ENCODE measurements around the gene GRIK4.
"Not testable (repeated sequence)": the region's sequence is repeated elsewhere in the genome, so short reads cannot be mapped to it uniquely, and the experiment has no call there.

Gene GRIK4

DNA sequence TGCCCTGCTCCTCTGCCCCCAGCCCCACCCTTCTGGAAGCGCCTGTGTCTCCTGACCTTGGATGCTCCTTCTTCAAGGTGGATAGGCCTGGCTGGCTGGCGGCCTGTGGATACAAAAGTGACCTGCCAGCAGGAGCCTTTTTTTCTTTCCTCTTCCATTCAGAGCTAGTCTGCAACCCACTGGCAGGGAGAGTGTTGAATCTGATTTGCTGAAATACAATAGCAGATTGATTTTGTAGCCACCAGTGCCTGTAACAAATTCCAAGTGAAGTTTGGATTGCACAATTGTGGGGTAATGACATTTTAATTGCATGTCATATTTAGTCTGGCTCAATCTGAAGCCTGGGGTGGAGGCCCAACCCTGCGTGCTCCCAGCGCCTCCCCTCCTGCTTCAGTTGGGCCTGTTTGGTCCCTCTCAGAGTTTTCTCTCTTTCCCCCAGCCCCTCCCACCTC is 97.2 kb downstream of the GRIK4 start:
- no peak for DNase-seq (ENCODE audit: low read depth)

DNA sequence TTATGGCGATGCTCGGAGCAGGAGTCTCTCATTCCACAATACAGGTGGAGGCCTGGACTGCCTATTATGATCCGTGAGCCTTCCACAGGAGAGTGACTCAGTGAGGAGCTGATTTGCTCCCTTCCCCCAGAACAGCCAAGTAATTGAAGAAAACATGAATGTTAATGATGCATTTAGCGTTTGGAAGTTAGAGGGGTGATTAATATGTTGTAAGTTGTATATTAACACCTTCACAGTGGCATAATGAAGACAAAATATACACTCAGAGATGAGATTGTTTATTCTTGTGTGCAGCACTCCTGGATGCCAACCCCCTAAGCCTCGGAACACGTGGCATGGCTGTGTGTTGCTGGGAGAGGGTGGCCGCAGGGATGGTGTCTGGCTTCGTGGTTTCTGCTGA is 98.6 kb downstream of the GRIK4 start:
- no peak for DNase-seq (ENCODE audit: low read depth)

DNA sequence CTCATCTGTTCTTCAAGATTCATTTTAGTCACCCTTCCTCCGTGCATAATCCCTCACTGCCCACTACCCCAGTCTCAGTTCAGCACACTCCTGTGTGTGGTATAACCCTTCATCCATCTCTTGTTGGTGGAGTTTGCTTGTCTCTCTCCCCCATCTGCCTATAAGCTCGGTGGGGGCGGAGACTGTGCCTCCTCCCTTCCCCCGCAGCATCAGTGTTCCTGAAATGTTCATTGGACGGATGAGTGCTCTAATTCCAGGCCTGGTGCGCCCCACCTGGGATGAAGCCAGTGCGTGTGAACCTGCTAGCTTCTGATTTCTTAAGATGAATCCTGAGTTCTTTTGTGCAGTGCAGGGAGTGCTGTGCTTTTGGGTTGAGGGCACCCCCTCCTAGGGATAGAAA is 100.0 kb downstream of the GRIK4 start:
- DNase-seq (ENCODE audit: low read depth) = no peak

DNA sequence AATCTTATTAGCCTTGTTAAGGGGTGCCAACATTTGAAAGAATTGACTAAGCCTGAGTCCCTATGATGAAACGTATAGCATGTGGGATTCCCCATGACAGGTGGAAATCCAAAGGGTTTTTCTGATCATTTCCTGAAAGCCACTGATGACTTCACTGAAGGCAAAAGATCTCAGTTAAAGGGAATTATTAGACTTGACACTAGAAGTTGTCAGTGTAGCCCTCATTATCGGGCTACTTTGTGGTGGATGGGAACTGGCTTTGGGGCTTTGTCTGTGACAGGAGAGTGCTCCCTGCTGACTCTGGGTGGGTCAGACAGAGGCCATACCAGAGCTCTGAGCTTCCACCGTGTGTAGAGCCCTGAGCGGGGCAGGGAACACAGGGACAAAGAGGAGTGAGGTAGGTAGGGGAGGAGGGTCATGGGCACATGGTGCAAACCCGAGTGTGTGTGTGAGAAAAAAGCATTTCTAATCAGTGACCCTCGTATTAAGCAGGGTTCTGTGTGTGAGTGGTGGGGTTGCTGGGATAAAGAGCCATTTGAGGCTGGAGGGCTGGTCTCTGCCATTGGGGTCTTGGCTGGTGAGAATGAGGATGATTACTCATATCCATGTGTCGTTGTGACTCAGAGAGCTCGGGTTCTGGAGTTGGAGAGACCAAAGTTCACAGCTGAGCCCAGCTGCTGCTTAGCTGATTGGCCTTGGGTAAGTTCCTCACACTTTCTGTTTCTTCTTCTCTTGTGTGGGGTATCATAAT is 101.1 kb downstream of the GRIK4 start:
- no peak for DNase-seq (ENCODE audit: low read depth)

DNA sequence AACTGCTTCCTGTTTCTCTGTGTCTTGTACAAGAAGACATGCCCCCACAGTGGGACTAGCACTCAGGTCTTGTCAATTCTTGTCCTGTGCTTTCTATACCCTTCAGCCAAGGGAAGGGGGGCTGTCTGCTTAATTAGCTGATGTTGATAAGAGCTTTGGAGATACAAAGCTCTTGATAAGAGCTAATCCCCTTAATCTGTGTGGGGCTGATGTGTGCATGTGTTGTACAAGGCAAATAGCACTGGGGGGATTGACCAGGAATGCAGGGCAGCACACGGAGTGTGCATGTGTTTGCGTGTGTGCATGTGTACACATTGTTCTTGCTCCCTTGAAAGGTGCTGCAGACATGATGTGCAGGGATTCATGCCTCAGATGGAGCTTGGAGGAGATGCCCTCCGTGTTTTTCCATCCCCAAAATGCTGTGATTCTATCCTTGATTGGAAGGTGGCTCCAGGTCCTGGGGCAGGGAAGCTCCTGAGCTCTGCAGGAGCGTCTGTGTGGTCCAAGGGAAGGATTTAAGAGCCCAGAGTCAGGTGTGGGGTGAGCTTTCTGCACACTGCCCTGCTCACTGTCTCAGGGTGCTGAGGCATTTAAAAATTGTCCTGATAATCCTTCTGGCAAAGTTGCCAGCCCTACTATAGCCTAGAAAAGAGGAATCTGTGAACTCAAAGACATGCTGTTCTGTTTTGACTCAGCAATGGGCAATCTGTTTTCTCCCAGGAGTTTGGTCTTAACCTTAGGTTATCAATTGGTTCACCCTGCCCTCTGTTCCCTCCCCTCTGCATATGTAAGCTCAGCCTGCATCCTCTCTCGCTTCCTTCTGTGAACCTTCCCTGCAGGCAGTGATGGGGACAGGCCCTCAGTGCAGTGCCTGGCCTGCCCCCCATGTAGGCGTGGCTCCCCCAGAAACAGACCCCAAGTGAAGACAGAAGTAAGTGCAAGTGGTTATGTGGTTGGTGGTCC is 102.0 kb downstream of the GRIK4 start:
- DNase-seq (ENCODE audit: low read depth) = no peak

DNA sequence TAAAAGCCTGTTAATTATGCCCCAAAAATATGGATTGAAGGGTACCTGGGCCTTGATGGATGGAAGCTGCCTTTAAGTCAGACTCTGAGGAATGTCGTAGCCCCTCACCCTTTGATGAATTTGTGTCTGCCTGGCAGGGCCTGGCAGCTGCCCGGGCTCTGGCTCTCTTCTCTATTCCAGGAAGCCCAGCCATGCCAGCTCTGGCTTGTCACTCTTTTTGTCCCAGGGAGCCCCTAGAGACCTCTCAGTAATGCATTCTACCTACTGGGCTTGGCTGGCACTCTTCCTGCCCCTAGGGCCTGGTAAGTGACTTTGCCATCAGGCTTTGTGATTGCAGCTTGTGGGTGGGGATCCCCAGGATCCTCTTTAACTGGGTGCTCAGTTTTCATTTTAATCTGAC is 103.8 kb downstream of the GRIK4 start:
- no peak for DNase-seq (ENCODE audit: low read depth)

DNA sequence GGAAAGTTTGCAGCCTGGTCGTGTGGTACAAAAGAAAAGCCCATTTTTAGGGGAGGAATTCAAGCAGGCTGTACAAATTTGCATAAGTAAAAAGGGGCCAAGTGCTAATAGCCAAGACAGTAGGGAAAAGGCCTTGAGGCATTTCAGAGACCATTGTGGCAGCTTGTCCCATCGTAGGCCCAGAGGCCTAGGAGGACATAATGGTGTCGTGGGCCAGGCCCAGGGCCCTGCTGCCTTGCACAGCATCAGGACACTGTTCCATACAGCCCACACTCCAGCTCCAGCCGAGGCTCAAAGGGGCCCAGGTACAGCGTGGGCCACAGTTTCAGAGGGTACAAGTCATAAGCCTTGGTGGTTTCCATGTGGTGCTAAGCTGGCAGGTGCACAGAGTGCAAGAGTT is 106.9 kb downstream of the GRIK4 start:
- no peak for DNase-seq (ENCODE audit: low read depth)

DNA sequence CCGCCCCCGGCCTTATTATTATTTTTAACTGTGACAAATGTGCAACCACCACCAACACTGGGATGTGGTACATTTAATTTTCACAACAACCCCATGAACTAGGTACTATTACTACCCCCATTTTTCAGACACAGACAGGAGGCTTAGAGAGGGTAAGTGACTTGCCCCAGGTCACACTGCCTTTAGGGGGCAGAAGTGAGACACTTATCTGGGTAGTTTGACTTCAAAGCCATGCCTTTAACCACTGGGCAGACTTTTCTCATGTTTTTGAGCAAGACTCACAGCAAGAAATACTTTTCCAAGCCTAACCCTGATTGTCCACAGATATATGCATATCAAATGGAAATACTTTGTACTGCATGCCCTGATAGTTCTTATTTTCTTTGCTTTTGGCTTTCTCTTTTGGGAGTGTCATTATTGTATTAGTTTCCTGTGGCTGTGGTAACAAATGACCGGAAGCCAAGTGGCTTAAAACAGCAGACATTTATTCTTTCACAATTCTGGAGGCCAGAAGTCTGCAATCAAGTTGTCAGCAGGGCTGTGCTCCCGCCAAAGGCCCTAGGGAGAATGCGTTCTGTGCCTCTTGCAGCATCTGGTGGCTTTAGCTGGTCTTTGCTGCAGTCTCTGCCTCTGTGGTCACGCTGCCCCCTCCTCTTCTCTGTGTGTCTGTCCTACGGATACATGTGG is 110.8 kb downstream of the GRIK4 start:
- peak; percentile 54 for DNase-seq (ENCODE audit: low read depth)

DNA sequence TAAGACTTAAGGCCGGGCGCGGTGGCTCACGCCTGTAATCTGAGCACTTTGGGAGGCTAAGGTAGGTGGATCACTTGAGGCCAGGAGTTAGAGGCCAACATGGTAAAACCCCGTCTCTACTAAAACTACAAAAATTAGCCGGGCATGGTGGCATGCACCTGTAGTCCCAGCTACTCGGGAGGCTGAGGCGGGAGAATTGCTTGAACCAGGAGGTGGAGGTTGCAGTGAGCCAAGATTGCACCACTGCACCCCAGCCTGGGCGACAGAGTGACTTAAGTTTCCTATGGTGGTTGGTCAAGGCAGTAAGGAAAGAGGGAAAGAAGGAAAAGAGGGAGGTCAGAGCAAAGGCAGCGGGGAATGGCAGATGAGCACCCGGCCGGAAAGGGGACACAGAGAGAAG is 113.4 kb downstream of the GRIK4 start:
- DNase-seq (ENCODE audit: low read depth) = not testable (repeated sequence)

DNA sequence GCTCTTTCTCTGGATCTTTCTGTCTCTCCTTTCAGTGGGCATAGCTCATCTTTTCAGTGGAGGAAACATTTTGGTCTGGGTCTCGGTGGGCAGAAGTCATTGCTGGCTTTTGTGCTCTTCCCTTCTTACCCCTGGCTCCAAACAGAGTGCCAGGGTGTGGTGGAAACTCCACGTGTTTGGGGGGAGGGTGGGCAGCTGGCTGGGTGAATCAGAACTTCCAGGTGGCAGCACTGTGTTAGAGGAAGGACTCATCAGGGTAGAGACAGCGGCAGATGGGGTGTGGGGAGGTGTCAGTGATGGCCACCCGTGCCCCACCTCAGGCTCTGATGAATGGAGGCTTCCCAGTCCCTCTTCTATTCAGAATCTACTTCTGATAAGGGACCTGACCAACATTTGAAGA is 114.0 kb downstream of the GRIK4 start:
- DNase-seq (ENCODE audit: low read depth) = no peak

DNA sequence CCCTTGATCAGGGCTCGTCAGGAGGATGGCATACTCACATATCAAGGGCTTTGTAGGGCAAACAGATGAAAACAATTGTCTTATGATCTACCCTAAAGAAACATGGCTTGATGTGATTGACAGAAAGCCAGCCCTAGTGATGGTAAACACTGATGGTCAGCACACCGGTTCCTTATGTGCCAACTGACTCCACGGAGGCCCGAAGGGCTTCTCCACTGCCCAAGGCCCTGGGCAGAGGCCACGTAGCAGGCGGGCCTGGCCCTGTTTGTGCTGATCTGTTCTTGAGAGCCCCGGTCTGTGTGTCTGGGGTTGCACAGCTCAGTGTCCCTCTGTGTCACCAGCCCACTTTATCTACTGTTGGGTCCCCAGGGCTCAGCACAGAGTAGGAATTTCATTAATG is 115.2 kb downstream of the GRIK4 start:
- no peak for DNase-seq (ENCODE audit: low read depth)

DNA sequence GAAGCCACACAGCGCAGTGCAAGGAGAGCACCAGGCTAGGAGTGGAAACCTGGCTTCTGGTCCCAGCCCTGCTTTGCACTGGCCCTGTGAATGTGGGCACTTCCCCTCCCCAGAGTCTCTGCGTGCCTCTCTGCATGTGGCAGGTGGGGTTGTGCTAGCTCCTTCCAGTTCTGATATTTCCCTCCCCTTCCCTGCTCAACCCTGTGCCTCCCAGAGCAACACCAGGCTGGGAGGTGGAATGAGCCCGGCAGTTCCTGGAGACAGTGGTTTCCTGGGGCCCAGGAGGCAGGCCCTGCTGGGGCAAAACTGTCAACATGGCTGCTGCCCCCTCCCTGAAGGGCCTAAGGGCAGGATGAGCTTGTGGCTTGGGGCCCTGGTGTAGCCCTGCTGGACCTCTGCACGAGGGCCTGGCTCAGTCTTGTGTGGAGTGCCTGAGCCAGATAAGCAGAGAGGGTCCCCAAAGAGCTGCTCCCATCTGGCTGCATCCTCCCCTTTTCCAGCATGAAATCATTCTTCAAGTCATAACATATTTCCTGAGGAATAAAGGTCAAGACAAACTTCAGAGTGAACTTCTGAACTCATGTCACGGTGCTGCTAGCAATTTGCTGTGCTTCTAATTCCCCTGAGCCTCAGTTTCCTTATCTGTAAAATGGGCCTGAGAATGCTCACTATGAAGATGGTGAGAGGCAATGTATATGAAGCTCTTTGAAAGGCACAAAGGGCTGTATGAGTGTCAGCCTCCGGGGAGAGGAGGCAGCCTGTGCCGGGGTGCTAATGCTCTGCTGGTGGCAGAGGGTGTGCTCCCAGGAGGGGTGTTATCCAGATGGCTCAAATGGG is 116.0 kb downstream of the GRIK4 start:
- no peak for DNase-seq (ENCODE audit: low read depth)

DNA sequence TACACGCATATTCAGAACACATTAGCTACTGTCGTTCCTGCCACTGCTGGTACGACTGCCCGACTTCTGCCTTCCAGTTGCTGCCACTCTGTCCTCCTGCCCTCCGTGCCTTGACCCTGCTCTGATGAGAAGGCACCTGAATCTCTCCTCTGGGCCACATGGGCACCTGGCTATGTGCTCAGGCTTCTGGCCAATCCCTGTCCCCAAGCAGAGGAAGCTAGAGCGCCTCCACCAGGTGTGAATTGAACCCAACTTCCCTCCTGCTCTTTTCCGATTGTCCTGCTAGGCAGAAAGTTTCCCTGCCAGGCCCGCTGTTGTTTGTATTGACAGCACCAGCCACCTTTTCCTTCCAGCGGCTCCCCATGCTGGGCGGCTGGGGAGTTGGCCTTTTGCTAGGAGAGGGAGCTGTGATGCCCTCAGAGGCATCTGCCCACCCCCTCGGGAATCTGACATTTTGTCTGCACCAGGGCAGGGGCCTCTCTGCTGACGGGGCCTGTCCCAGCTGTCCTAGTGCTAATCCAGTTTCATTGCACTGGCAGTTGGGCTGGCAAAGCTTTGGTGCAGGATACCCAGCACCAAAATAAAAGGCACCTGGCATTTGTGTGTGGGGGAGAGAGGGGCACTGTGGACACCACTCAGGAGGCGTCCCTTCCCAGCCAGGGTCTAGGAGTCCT is 118.0 kb downstream of the GRIK4 start:
- no peak for DNase-seq (ENCODE audit: low read depth)

DNA sequence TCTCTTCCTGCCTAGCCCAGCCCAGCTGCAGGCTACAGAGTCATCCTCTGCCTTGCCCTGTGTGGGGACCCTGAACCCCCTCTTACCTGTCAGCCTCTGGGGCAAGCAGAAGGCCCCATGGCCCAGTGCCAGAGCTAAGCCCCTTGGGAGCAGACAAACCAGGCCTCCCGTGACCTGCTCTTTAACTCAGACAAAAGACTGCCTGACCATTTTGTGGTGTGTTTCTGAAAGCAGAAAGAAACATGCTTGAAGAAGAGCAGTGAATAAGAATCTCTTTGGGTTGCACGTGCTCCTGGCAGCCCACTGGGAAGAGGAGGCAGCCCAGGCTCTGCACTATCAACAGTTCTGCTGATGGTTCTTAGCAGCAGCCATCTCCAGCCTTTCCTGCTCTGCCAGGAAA is 118.6 kb downstream of the GRIK4 start:
- DNase-seq (ENCODE audit: low read depth) = no peak

DNA sequence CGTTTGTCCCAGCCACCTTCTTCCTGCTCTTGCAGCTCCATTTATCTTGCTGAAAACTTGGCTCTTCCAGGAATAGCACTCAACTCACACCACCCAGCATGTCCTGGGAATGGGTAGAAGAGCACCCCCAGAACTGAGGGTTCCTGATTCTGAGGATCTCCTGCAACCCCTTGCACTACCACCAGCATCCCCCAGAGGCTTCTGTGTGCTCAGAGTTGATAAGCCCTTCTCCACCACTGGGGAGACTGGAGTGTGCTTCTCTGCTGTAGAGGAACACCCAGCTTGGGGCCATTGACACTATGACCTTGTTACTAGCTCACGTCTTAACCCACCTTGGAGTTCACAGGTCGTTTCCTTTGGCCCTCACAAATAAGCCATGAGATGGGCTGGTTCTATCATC is 121.0 kb downstream of the GRIK4 start:
- no peak for DNase-seq (ENCODE audit: low read depth)

DNA sequence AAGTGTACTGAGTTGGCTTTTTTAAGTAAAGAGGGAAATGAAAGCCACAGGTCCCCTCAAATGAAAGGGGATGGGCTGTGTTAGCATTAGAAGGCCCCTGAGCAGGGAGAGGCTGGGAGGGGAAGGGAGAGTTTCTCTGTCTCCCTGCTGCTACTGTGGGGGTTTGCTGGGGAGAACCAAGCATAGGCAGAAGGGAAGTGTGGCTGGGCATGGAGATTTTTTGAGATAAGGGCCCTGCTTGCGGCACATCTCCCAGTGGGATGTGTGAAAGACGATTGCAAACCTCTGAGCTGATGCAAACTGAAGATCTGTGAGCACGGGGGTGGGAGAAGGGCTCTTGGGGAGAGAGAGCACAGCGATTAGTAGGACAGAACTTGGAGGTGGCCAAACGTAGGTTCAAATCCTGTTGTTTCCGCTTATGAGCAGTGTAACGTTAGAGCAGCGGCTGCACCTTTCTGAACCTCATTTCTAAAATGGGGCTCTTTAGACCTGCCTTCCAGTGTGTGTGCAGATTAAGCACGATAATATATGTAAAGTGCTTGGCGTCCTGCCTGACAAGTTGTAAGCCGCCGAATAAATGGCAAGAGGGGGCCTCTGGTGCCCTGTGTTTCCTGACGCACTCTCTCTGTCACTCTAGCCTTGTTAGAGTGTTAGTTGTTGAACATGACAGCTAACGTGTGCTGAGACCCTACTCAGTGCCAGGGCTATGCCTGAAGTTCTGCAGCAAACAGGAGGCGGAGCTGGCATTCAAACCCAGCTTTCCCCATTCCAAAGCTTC is 122.3 kb downstream of the GRIK4 start:
- DNase-seq (ENCODE audit: low read depth) = peak; percentile 76

DNA sequence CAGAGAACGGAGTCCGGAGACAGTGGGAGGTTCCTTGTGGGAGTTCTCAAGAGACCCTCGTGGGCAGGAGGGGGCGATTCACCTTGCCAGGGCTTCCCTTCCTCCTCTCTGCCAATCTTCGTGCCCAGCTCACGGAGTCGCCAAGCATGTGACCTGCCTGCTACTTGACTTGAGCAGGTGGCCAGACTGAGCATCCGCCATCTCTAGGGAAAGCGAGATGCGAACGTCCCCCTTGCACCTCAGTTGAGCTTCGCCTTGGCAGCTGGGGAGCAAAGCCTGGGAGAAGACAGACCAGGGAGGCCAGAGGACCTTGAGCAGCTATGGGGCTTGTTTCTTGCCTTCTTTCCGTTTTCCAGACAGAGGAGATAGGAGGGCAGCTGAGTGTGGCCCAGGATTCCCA is 123.2 kb downstream of the GRIK4 start:
- no peak for DNase-seq (ENCODE audit: low read depth)

DNA sequence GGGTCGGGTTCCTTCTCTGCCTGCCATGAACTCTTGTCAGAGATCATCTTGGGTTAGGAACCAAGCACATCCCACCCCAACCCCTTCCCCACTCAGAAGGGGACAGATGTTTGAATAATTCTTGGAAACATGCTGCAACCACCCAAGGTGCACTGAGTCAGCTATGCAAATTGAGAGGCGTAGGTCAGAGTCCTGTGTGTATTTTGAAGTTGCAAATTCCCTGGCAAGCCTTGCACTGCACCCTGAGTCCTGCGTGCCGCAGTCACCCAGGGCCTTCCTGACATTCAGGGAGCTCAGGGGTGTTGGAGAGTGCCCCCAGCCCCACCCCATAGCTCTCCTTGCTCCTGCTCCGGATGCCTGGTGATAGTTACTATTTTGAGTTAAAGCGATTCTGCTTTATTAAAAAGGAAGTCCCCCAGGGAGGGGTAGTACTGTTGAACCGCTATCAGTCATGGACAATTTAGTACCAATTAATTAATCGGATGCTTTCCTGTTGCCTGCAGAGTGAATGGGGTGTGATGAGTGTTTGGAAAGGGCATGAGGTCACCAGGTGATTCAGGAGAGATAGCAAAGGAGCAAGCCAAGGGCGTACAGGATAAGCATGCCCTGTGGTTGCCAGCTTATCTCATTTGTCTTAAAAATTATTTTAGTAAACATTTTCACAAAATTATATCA is 123.7 kb downstream of the GRIK4 start:
- DNase-seq (ENCODE audit: low read depth) = peak; percentile 72

DNA sequence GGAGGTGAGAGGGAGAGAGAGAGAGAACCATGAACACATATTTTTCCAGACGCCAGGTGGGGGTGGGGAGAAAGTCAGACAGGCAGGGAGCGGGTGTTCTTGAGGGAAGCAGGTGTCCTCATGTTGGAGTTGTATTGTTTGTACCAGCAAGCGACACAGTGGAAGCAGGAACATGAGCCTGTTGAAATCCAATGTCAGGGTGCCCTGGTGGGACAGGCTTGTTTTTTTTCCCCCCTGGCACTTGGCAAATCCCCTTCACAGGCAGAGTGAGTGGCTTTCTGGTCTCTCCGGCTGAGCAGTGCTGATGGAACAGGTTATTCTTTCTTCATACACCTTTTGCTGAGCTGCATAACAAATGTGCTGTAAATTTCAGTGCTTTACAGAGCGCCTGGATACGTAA is 125.6 kb downstream of the GRIK4 start:
- DNase-seq (ENCODE audit: low read depth) = no peak

All from CMK (cell line).